K562 (cell line): Measurements from ENCODE around the gene GRIK1. TPM values are rescaled to one million over a fixed set of nuclear protein-coding genes. Genes with fewer than 3 reads are reported as not detected.

Experiments used
- CHD1 ChIP-seq: fragments of 200-600 bp; sonication (generic); IDR thresholded peaks from one replicate; pipeline ENCODE4 v1.6.1; 2012; ENCODE audit warnings: mild to moderate bottlenecking, moderate library complexity, low read length, inconsistent platforms
- ETV1 ChIP-seq: fragments of 450-650 bp; conservative IDR thresholded peaks from 2 replicates; pipeline ENCODE4 v1.6.1; 2016; ENCODE audit warnings: missing genetic modification characterization, control low read depth, low read depth, missing compliant biosample characterization
- GABPB2 ChIP-seq: fragments of 250-450 bp; sonication (Bioruptor Pico); conservative IDR thresholded peaks from 2 replicates; pipeline ENCODE4 v1.5.1; 2021; ENCODE audit warnings: mild to moderate bottlenecking
- HDAC1 ChIP-seq, 2 experiments: fragments of 450-650 bp; IDR thresholded peaks; 2 replicates each; pipeline ENCODE4 v1.6.1; 2016 to 2017; ENCODE audit warnings: inconsistent platforms in 1 of 2, mild to moderate bottlenecking in 1 of 2, moderate library complexity in 1 of 2
- KAT7 ChIP-seq: sonication (generic); formaldehyde crosslinking; IDR thresholded peaks from 2 replicates; pipeline ENCODE4 v1.8.0; 2022; ENCODE audit warnings: missing genetic modification reagents, mild to moderate bottlenecking, borderline replicate concordance
- MAFK ChIP-seq: IDR thresholded peaks from 2 replicates; pipeline ENCODE4 v1.6.1; 2011; ENCODE audit warnings: low read length, improper control_type of control experiment
- NEUROD1 ChIP-seq: fragments of 150-350 bp; IDR thresholded peaks from 2 replicates; pipeline ENCODE4 v1.6.1; 2014; ENCODE audit warnings: borderline replicate concordance, low read length, low read depth; ENCODE audit not compliant: partially characterized antibody
- NFYB ChIP-seq: IDR thresholded peaks from 2 replicates; pipeline ENCODE4 v1.6.1; 2011; ENCODE audit warnings: mild to moderate bottlenecking, moderate library complexity; ENCODE audit not compliant: insufficient read length; ENCODE audit errors: extremely low read depth
- POLR3G ChIP-seq: IDR thresholded peaks from 2 replicates; pipeline ENCODE4 v1.6.1; 2011; ENCODE audit not compliant: insufficient read length, insufficient replicate concordance; ENCODE audit errors: extremely low read depth
- RBM39 ChIP-seq: fragments of 200-400 bp; formaldehyde crosslinking; optimal IDR thresholded peaks from 2 replicates; pipeline ENCODE3; 2018; ENCODE audit warnings: low read depth, low read length
- TOE1 ChIP-seq, 2 experiments: fragments of 450-650 bp in 1 of 2; sonication (generic) in 1 of 2; formaldehyde crosslinking in 1 of 2; IDR thresholded peaks; 2 replicates each; pipeline versions ENCODE4 v1.7.1 to v1.8.0; 2016 to 2022; ENCODE audit warnings: borderline replicate concordance in 2 of 2, mild to moderate bottlenecking in 2 of 2, antibody characterized with exemption in 1 of 2, inconsistent platforms in 1 of 2, low read depth in 1 of 2, missing genetic modification reagents in 1 of 2, moderate library complexity in 1 of 2
- ZKSCAN8 ChIP-seq: fragments of 200-800 bp; sonication (Bioruptor generic); IDR thresholded peaks from 2 replicates; pipeline ENCODE4 v1.6.1; 2016; ENCODE audit warnings: missing genetic modification characterization, missing compliant biosample characterization
- ZNF24 ChIP-seq: fragments of 450-650 bp; IDR thresholded peaks from 2 replicates; pipeline ENCODE4 v1.6.1; 2016
- ZNF253 ChIP-seq: fragments of 250-450 bp; sonication (Bioruptor Pico); conservative IDR thresholded peaks from 2 replicates; pipeline ENCODE4 v1.6.1; 2021; ENCODE audit warnings: mild to moderate bottlenecking
- ZNF436 ChIP-seq: fragments of 250-450, 450-650 bp; sonication (Bioruptor Pico); formaldehyde crosslinking; IDR thresholded peaks from 2 replicates; pipeline ENCODE4 v1.7.0; 2020; ENCODE audit warnings: mild to moderate bottlenecking
- ZNF551 ChIP-seq: fragments of 250-450 bp; sonication (Bioruptor Pico); IDR thresholded peaks from 2 replicates; pipeline ENCODE4 v1.5.0; 2021; ENCODE audit warnings: mild to moderate bottlenecking, moderate library complexity
- ZNF707 ChIP-seq: fragments of 250-450 bp; sonication (Bioruptor Pico); conservative IDR thresholded peaks from 2 replicates; pipeline ENCODE4 v1.8.0; 2022; ENCODE audit warnings: inconsistent platforms, mild to moderate bottlenecking, moderate library complexity
- ZNF778 ChIP-seq: fragments of 450-650 bp; formaldehyde crosslinking; IDR thresholded peaks from 2 replicates; pipeline ENCODE4 v1.4.0; 2020; ENCODE audit warnings: mild to moderate bottlenecking, moderate library complexity
- polyA plus RNA-seq, 8 experiments: library from polyadenylated mRNA; depleted of rRNA in 4 of 8; stranded (reverse) in 5 of 8; unstranded in 3 of 8; fragments of >200 nt; fragmentation: Nextera tagmentation in 2 of 8; fragmentation: Illumina TruSeq in 1 of 8; extraction: Ambion mirVana in 2 of 8; extraction: Trizol in 1 of 8; gene quantifications; 2 replicates each; pipeline versions ENCODE4 v1.2.1 to v1.2.3, GENCODE V29; 2011 to 2014; ENCODE audit warnings: inconsistent platforms in 1 of 8, missing spikeins in 1 of 8
- total RNA-seq, 7 experiments: library from RNA; depleted of rRNA in 6 of 7; stranded (reverse); fragments of >200 nt in 6 of 7; fragmentation: Illumina TruSeq in 2 of 7; extraction: Trizol in 2 of 7; gene quantifications; 2 replicates each; pipeline versions ENCODE4 v1.2.1 to v1.2.3, GENCODE V29; 2011 to 2021; ENCODE audit warnings: low replicate concordance in 1 of 7
- TF ChIP-seq, protein P1 (sequence below): fragments of 250-450 bp; sonication (Bioruptor Pico); IDR thresholded peaks from 2 replicates; pipeline ENCODE4 v1.4.0; 2020; ENCODE audit warnings: borderline replicate concordance
- TF ChIP-seq, protein P2 (sequence below), 2 experiments: fragments of 450-650 bp; conservative IDR thresholded peaks; 2 replicates each; pipeline ENCODE4 v1.6.1; 2017; ENCODE audit warnings: mild to moderate bottlenecking in 2 of 2, moderate library complexity in 2 of 2
- TF ChIP-seq, protein P3 (sequence below), 2 experiments: fragments of 250-450 bp in 1 of 2; fragments of 450-650 bp in 1 of 2; sonication (Bioruptor Pico) in 1 of 2; IDR thresholded peaks; 2 replicates each; pipeline versions ENCODE4 v1.6.1 to v1.8.0; 2016 to 2021; ENCODE audit warnings: mild to moderate bottlenecking in 2 of 2, moderate library complexity in 2 of 2, missing compliant biosample characterization in 1 of 2, missing genetic modification characterization in 1 of 2
- TF ChIP-seq, protein P4 (sequence below): IDR thresholded peaks from 2 replicates; pipeline ENCODE4 v1.6.1; 2011; ENCODE audit warnings: borderline replicate concordance, low read depth, mild to moderate bottlenecking, moderate library complexity, low read length; ENCODE audit not compliant: insufficient read depth, poor library complexity, severe bottlenecking

Gene GRIK1
- total and polyA plus RNA-seq, 9 of the 15 experiments (the other 6 are each of a cell fraction or from before 2014, with no cell fraction given), result 0.17 to 2.8 (median 0.53) TPM

DNA sequence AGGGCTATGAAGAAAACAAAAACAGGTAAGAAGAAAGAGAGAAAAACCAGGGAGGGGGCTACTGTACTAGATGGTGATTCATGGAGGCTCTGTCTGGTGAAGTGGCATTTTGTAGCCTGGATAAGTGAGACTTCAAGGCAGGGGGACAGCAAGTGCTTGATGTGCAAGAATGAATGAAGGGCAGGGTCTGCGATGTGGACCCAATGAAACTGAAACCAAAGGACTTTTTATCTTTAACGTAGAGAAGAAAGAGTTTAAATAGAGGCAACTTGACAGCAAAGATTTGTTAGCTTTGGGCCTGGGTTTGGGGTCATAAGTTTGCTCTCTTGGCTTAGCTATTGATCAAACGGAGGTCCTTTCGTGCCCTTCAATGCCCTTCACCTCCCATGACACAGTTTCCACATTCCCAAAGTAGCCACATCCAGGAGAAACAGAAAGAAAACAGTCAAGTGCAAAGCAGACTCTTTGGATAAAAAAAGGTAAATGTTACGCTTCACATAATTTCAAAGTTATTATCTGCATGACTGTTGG lies 291.0 kb downstream of the GRIK1 start (continued):
- TF ChIP-seq CHD1 (no peak), ETV1 (no peak; the same call in 1 of the 2 replicates), ZNF707 (no peak), ZNF436 (CRISPR knock-in tag) (no peak), ZNF253 (CRISPR knock-in tag) (no peak), ZNF778 (no peak), ZKSCAN8 (CRISPR knock-in tag) (peak; percentile 22; the same call in 1 of the 2 replicates), TOE1 (IDR thresholded peaks at IDR 0.05; ENCODE audit: borderline replicate concordance) (no peak), TOE1 (CRISPR knock-in tag; IDR thresholded peaks at IDR 0.05; ENCODE audit: borderline replicate concordance, low read depth) (no peak), HDAC1 (IDR thresholded peaks at IDR 0.05) (no peak), GABPB2 (CRISPR knock-in tag) (no peak), POLR3G (no peak), RBM39 (no peak), MAFK (no peak), NFYB (no peak), ZNF24 (peak; percentile 82), ZNF551 (no peak), NEUROD1 (no peak), KAT7 (no peak)
- TF ChIP-seq, protein P1, sequence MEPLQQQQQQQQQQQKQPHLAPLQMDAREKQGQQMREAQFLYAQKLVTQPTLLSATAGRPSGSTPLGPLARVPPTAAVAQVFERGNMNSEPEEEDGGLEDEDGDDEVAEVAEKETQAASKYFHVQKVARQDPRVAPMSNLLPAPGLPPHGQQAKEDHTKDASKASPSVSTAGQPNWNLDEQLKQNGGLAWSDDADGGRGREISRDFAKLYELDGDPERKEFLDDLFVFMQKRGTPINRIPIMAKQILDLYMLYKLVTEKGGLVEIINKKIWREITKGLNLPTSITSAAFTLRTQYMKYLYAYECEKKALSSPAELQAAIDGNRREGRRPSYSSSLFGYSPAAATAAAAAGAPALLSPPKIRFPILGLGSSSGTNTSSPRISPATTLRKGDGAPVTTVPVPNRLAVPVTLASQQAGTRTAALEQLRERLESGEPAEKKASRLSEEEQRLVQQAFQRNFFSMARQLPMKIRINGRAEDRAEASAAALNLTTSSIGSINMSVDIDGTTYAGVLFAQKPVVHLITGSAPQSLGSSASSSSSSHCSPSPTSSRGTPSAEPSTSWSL (CRISPR knock-in tag), result no peak
- TF ChIP-seq, protein P2, sequence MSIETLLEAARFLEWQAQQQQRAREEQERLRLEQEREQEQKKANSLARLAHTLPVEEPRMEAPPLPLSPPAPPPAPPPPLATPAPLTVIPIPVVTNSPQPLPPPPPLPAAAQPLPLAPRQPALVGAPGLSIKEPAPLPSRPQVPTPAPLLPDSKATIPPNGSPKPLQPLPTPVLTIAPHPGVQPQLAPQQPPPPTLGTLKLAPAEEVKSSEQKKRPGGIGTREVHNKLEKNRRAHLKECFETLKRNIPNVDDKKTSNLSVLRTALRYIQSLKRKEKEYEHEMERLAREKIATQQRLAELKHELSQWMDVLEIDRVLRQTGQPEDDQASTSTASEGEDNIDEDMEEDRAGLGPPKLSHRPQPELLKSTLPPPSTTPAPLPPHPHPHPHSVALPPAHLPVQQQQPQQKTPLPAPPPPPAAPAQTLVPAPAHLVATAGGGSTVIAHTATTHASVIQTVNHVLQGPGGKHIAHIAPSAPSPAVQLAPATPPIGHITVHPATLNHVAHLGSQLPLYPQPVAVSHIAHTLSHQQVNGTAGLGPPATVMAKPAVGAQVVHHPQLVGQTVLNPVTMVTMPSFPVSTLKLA (conservative IDR thresholded peaks at IDR 0.05), result no peak
- TF ChIP-seq, protein P3, sequence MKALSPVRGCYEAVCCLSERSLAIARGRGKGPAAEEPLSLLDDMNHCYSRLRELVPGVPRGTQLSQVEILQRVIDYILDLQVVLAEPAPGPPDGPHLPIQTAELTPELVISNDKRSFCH (CRISPR knock-in tag; IDR thresholded peaks at IDR 0.05), result no peak
- TF ChIP-seq, protein P3 (tag; IDR thresholded peaks at IDR 0.05), result peak; percentile 85; the same call in 1 of the 2 replicates
- TF ChIP-seq, protein P4, sequence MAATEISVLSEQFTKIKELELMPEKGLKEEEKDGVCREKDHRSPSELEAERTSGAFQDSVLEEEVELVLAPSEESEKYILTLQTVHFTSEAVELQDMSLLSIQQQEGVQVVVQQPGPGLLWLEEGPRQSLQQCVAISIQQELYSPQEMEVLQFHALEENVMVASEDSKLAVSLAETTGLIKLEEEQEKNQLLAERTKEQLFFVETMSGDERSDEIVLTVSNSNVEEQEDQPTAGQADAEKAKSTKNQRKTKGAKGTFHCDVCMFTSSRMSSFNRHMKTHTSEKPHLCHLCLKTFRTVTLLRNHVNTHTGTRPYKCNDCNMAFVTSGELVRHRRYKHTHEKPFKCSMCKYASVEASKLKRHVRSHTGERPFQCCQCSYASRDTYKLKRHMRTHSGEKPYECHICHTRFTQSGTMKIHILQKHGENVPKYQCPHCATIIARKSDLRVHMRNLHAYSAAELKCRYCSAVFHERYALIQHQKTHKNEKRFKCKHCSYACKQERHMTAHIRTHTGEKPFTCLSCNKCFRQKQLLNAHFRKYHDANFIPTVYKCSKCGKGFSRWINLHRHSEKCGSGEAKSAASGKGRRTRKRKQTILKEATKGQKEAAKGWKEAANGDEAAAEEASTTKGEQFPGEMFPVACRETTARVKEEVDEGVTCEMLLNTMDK, result no peak
